MCF 10A (cell line): ENCODE results near the gene TMEM198. TPM values are rescaled to one million over a fixed set of nuclear protein-coding genes. Genes with fewer than 3 reads are reported as not detected.

ENCODE experiments used
- BruUV-seq: library from RNA; stranded (reverse); fragments of 400-500 nt; replicated peaks from 2 replicates; lab custom pipeline; 2021; lab: Mats Ljungman, UMichigan
- CTCF ChIA-PET: fragments of 300-600 bp; sonication (Branson Sonifier 250); formaldehyde crosslinking; extraction: SDS; loops from one replicate; lab custom pipeline; 2021; ENCODE audit warnings: antibody characterized with exemption, inconsistent platforms; lab: Yijun Ruan, JAX
- POLR2A ChIA-PET: fragments of 300-600, 350-650 bp; sonication (Branson Sonifier 250); formaldehyde crosslinking; extraction: SDS; loops from one replicate; lab custom pipeline; 2020; ENCODE audit warnings: antibody characterized with exemption, inconsistent platforms; lab: Yijun Ruan, JAX
- DNase-seq: peaks from one replicate; pipeline ENCODE4 v3.0.0-alpha.2; 2018; ENCODE audit not compliant: unreplicated experiment
- H3K27ac Mint-ChIP-seq: one replicate; pipeline ENCODE4 v1.8.0; 2022; ENCODE audit warnings: mild to moderate bottlenecking, low read depth, mixed read lengths; ENCODE audit not compliant: unreplicated experiment
- H3K27me3 Mint-ChIP-seq: one replicate; pipeline ENCODE4 v1.8.0; 2022; ENCODE audit warnings: mixed read lengths; ENCODE audit not compliant: insufficient read depth, unreplicated experiment
- H3K36me3 Mint-ChIP-seq: one replicate; pipeline ENCODE4 v1.8.0; 2022; ENCODE audit warnings: mild to moderate bottlenecking, moderate library complexity, mixed read lengths; ENCODE audit not compliant: insufficient read depth, unreplicated experiment
- H3K4me1 Mint-ChIP-seq: one replicate; pipeline ENCODE4 v1.8.0; 2022; ENCODE audit warnings: mixed read lengths; ENCODE audit not compliant: insufficient read depth, unreplicated experiment
- H3K4me3 Mint-ChIP-seq: one replicate; pipeline ENCODE4 v1.8.0; 2022; ENCODE audit warnings: mild to moderate bottlenecking, moderate library complexity, mixed read lengths; ENCODE audit not compliant: unreplicated experiment
- H3K9me3 Mint-ChIP-seq: one replicate; pipeline ENCODE4 v1.8.0; 2022; ENCODE audit warnings: mixed read lengths; ENCODE audit not compliant: unreplicated experiment
- intact Hi-C: fragments of 100-400 bp; cut with micrococcal nuclease; formaldehyde crosslinking; loops from 2 replicates; pipeline ENCODE4 v1.14.1; 2022
- total RNA-seq: library from RNA; stranded (reverse); gene quantifications from 2 replicates; pipeline ENCODE4 v1.2.3, GENCODE V29; 2022
- TF ChIP-seq, protein P1 (sequence below): fragments of 200-600 bp; IDR thresholded peaks from one replicate; pipeline ENCODE4 v1.8.0; 2022; ENCODE audit warnings: antibody characterized with exemption, mild to moderate bottlenecking; ENCODE audit not compliant: unreplicated experiment

Gene TMEM198
- total RNA-seq, 1 experiment from 2014 or later = 6.3 TPM

DNA sequence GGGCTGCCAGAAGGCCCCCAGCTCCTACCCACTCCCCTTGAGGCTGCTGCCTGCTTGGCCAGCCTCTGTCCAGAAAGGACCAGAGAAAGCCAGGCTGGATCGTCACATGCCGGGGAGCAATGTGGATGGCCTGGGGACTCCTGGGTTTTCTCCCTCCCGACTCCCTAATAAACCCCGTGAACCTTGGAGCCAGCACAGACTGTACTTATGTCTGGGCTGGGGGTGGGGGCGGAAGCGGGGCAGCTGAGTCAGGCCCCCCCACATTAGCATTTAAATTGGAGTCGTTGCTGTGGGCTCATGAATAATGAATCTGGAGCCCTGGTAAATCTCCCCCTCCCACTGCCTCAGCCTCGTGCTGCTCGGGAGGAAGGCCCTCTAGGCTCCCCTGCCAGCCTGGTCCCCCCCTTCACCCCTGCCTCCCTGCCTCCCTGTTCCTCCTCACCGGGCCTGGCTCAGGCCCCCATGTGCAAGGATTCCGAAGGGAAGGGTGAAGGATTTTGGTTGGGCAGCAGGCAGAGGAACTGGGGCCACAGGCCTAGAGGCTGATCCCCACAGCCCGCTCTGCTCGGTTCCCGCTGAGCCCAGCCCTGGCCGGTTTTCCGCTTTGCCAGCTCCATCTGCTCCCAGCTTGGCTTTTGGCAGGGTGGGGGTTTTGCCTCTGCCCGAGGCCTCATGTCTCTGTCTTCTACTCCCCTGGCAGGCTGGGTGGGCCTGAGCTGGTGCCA is 36.9 kb upstream of the TMEM198 start:
- no peaks in the 10 kb centered on the region for H3K9me3 Mint-ChIP-seq
- ChIA-PET CTCF (interaction anchor here (0.6 to 3.7 kb wide), 9 partner anchors 12 to 480 kb away, joined by 3 to 34 read pairs (median 4); a partner anchor contains a TSS), POLR2A (interaction anchor here (0.6 to 1.7 kb wide), 3 partner anchors 8 to 275 kb away, joined by 3 to 7 read pairs (median 3); partner anchors contain the start of gene GMPPA)
- TF ChIP-seq, protein P1, sequence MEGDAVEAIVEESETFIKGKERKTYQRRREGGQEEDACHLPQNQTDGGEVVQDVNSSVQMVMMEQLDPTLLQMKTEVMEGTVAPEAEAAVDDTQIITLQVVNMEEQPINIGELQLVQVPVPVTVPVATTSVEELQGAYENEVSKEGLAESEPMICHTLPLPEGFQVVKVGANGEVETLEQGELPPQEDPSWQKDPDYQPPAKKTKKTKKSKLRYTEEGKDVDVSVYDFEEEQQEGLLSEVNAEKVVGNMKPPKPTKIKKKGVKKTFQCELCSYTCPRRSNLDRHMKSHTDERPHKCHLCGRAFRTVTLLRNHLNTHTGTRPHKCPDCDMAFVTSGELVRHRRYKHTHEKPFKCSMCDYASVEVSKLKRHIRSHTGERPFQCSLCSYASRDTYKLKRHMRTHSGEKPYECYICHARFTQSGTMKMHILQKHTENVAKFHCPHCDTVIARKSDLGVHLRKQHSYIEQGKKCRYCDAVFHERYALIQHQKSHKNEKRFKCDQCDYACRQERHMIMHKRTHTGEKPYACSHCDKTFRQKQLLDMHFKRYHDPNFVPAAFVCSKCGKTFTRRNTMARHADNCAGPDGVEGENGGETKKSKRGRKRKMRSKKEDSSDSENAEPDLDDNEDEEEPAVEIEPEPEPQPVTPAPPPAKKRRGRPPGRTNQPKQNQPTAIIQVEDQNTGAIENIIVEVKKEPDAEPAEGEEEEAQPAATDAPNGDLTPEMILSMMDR = no peak
- H3K36me3 Mint-ChIP-seq = peaks cover 2% of the 10 kb centered on the region
- H3K27ac Mint-ChIP-seq = no peak overlapping the region
- intact Hi-C loops = no loop called here
- peaks cover 26% of the 10 kb centered on the region for H3K27me3 Mint-ChIP-seq
- no peak overlapping the region for H3K4me3 Mint-ChIP-seq
- no TSS peak for BruUV-seq
- peaks cover 11% of the 10 kb centered on the region for H3K4me1 Mint-ChIP-seq
- no peak for DNase-seq

- BruUV-seq = no TSS peak
- H3K9me3 Mint-ChIP-seq = no peaks in the 10 kb centered on the region
- no peak for DNase-seq
- peaks cover 11% of the 10 kb centered on the region for H3K4me1 Mint-ChIP-seq
- H3K36me3 Mint-ChIP-seq = no peaks in the 10 kb centered on the region
- POLR2A ChIA-PET = interaction anchor here (1.7 kb wide), 1 partner anchor 9 kb away, joined by 7 read pairs; the partner anchor contains the start of gene GMPPA
- CTCF ChIA-PET = interaction anchor here (0.6 to 3.7 kb wide), 8 partner anchors 12 to 479 kb away, joined by 3 to 34 read pairs (median 5); a partner anchor contains a TSS
- no peak overlapping the region for H3K4me3 Mint-ChIP-seq
- intact Hi-C loops = no loop called here
- TF ChIP-seq, protein P1 = no peak
- peaks cover 34% of the 10 kb centered on the region for H3K27me3 Mint-ChIP-seq
- H3K27ac Mint-ChIP-seq = no peak overlapping the region
Observed at GRCh38 chr2:219507581-219508443, 36.0 kb upstream of the TMEM198 start.

DNA sequence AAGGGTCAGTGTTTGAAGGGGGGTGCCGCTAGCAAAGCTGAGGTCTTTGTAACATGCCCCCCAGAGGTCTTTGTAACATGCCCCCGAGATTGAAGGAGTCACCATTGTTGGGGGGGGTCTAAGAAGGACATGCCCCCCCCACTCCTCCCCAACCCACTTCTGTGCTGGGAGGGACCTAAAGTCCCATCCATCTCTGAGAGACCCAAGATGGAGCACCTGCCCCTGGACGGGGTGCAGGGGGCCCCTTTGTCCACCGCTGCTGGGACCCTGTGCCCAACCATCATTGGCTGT is 35.4 kb upstream of the TMEM198 start:
- Mint-ChIP-seq H3K4me1 (peaks cover 11% of the 10 kb centered on the region), H3K27ac (no peak overlapping the region), H3K27me3 (peaks cover 40% of the 10 kb centered on the region), H3K9me3 (no peaks in the 10 kb centered on the region), H3K36me3 (no peaks in the 10 kb centered on the region), H3K4me3 (no peak overlapping the region)
- DNase-seq = no peak
- intact Hi-C loops = no loop called here
- POLR2A ChIA-PET = interaction anchor here (1.7 kb wide), 1 partner anchor 10 kb away, joined by 7 read pairs; the partner anchor contains the start of gene GMPPA
- TF ChIP-seq, protein P1 = no peak
- no TSS peak for BruUV-seq
- CTCF ChIA-PET = interaction anchor here (0.6 to 3.7 kb wide), 6 partner anchors 13 to 105 kb away, joined by 3 to 34 read pairs (median 5); a partner anchor contains a TSS
